Type B pancreatic cell (in vitro differentiated cells): ENCODE results near the gene PRTG. TPM values are rescaled to one million over a fixed set of nuclear protein-coding genes. Genes with fewer than 3 reads are reported as not detected.

Experiments used
- DNase-seq: peaks from one replicate; pipeline ENCODE4 v3.0.0; 2021; ENCODE audit warnings: mixed read lengths; ENCODE audit not compliant: unreplicated experiment; ENCODE audit errors: extremely low spot score
- H3K27ac Mint-ChIP-seq: 2 replicates; pipeline ENCODE4 v1.8.0; 2021; ENCODE audit warnings: mild to moderate bottlenecking, mixed read lengths
- H3K27me3 Mint-ChIP-seq: 2 replicates; pipeline ENCODE4 v1.8.0; 2021; ENCODE audit warnings: mixed read lengths
- H3K36me3 Mint-ChIP-seq: 2 replicates; pipeline ENCODE4 v1.8.0; 2021; ENCODE audit warnings: mixed read lengths
- H3K4me1 Mint-ChIP-seq: one replicate; pipeline ENCODE4 v1.8.0; 2021; ENCODE audit warnings: mixed read lengths; ENCODE audit not compliant: unreplicated experiment
- H3K4me3 Mint-ChIP-seq: 2 replicates; pipeline ENCODE4 v1.8.0; 2021; ENCODE audit warnings: mild to moderate bottlenecking, mixed read lengths
- H3K9me3 Mint-ChIP-seq: 2 replicates; pipeline ENCODE4 v1.8.0; 2021; ENCODE audit warnings: mixed read lengths
- CTCF ChIP-seq: fragments of 200-600 bp; sonication (generic); conservative IDR thresholded peaks from 2 replicates; pipeline ENCODE4 v1.5.0; 2021; ENCODE audit warnings: antibody characterized with exemption, mild to moderate bottlenecking
- total RNA-seq: library from RNA; stranded (reverse); gene quantifications from 2 replicates; pipeline ENCODE4 v1.2.1, GENCODE V29; 2021; ENCODE audit warnings: low replicate concordance

Gene PRTG
- total RNA-seq, 1 donor from 2014 or later = 51.7 TPM

- Mint-ChIP-seq H3K4me3 (peak overlapping the region; percentile 25), H3K4me1 (peaks cover 41% of the 10 kb centered on the region), H3K27me3 (peaks cover 6% of the 10 kb centered on the region), H3K36me3 (no peaks in the 10 kb centered on the region), H3K9me3 (no peaks in the 10 kb centered on the region), H3K27ac (peak overlapping the region; percentile 25)
- DNase-seq = no peak
- TF ChIP-seq CTCF = no peak
Observed at GRCh38 chr15:55784286-55784685, 41.3 kb upstream of the PRTG start.

- no peaks in the 10 kb centered on the region for H3K9me3 Mint-ChIP-seq
- peaks cover 17% of the 10 kb centered on the region for H3K27me3 Mint-ChIP-seq
- H3K36me3 Mint-ChIP-seq = no peaks in the 10 kb centered on the region
- H3K4me3 Mint-ChIP-seq = peak overlapping the region; percentile 13
- DNase-seq = no peak
- TF ChIP-seq CTCF = no peak
- peaks cover 41% of the 10 kb centered on the region for H3K4me1 Mint-ChIP-seq
- peak overlapping the region; percentile 8 for H3K27ac Mint-ChIP-seq
Observed at GRCh38 chr15:55782901-55783300, 39.9 kb upstream of the PRTG start.

GRCh38 chr15:55780292-55780691 is 37.3 kb upstream of the PRTG start:
- no peak overlapping the region for H3K4me3 Mint-ChIP-seq
- TF ChIP-seq CTCF = no peak
- no peaks in the 10 kb centered on the region for H3K36me3 Mint-ChIP-seq
- no peak for DNase-seq
- no peaks in the 10 kb centered on the region for H3K9me3 Mint-ChIP-seq
- no peak overlapping the region for H3K27ac Mint-ChIP-seq
- H3K27me3 Mint-ChIP-seq = peaks cover 32% of the 10 kb centered on the region
- peaks cover 32% of the 10 kb centered on the region for H3K4me1 Mint-ChIP-seq

- Mint-ChIP-seq H3K4me3 (no peak overlapping the region), H3K27me3 (peaks cover 33% of the 10 kb centered on the region), H3K9me3 (no peaks in the 10 kb centered on the region), H3K27ac (no peak overlapping the region), H3K36me3 (no peaks in the 10 kb centered on the region), H3K4me1 (peaks cover 28% of the 10 kb centered on the region)
- TF ChIP-seq CTCF = no peak
- DNase-seq = no peak
Observed at GRCh38 chr15:55778932-55779331, 36.0 kb upstream of the PRTG start.

GRCh38 chr15:55775316-55775715 is 32.4 kb upstream of the PRTG start:
- Mint-ChIP-seq H3K27me3 (peaks cover 33% of the 10 kb centered on the region), H3K36me3 (no peaks in the 10 kb centered on the region), H3K9me3 (no peaks in the 10 kb centered on the region), H3K4me3 (peak overlapping the region; percentile 17), H3K27ac (peak overlapping the region; percentile 67), H3K4me1 (peaks cover 31% of the 10 kb centered on the region)
- no peak for DNase-seq
- TF ChIP-seq CTCF = peak; percentile 21
